ENCODE measurements around the gene ATXN7L1.

- TF ChIP-seq CTCF (IDR thresholded peaks at IDR 0.05) (no peak), EZH2 (IDR thresholded peaks at IDR 0.05; ENCODE audit: borderline replicate concordance, insufficient read depth, low read depth, low read length, poor library complexity, severe bottlenecking) (no peak)
Measured at GRCh38 chr7:105611856-105612775, 264.3 kb downstream of the ATXN7L1 start.
